ENCODE data around the gene SLC7A8. TPM values are rescaled to one million over a fixed set of nuclear protein-coding genes. Genes with fewer than 3 reads are reported as not detected.
A peak's percentile ranks its signal among the peaks of the same experiment; 100 is the strongest.

The SLC7A8 gene
- total and polyA plus RNA-seq, 2 donors (not counting 1 experiment from before 2014, with no cell fraction given): 1.4 to 10.2 TPM

DNA sequence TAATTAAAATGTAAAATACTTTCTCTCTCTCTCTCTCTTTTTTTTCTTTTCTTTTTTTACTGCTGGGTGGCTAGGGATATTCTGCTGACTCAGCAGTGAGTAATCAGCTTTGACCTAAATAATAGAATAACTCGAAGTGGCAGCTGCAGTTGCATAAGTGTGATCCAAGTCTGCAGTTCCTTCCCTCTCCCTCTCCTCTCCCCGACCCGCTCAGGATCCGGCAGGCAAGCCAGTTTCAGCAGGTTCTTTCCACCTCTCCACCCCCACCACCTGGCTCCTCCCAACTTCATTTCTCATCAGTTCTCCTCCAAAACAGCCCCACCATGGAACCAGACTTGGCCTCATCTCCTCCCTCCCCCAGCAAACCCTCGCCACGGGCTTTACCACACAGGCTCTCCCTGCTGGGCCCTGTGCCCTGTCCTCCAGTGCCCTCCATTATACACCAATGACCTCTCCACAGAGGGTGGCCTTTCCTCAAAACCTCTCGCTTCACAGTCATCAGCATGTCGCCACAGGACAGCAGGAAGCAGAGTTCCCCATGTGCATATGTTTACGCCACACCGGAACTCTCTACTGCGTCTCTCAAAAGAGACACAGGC, 22.4 kb downstream of the SLC7A8 start:
- TF ChIP-seq EZH2 (IDR thresholded peaks at IDR 0.05; ENCODE audit: low read length, missing control alignments): no peak
- TF ChIP-seq, protein P1, sequence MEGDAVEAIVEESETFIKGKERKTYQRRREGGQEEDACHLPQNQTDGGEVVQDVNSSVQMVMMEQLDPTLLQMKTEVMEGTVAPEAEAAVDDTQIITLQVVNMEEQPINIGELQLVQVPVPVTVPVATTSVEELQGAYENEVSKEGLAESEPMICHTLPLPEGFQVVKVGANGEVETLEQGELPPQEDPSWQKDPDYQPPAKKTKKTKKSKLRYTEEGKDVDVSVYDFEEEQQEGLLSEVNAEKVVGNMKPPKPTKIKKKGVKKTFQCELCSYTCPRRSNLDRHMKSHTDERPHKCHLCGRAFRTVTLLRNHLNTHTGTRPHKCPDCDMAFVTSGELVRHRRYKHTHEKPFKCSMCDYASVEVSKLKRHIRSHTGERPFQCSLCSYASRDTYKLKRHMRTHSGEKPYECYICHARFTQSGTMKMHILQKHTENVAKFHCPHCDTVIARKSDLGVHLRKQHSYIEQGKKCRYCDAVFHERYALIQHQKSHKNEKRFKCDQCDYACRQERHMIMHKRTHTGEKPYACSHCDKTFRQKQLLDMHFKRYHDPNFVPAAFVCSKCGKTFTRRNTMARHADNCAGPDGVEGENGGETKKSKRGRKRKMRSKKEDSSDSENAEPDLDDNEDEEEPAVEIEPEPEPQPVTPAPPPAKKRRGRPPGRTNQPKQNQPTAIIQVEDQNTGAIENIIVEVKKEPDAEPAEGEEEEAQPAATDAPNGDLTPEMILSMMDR (conservative IDR thresholded peaks at IDR 0.05 in 1 of 2, IDR thresholded peaks at IDR 0.05 in 1 of 2; ENCODE audit: low read depth in 1 of 2, low read length in 2 of 2): no peak
- Histone ChIP-seq H4K20me1 (ENCODE audit: control insufficient read depth, extremely low read depth, insufficient read depth, low read length) (no peaks in the 10 kb centered on the region), H3K36me3 (ENCODE audit: control insufficient read depth, insufficient read depth, low read length) (no peaks in the 10 kb centered on the region), H3K4me2 (ENCODE audit: extremely low read depth, insufficient read depth, low read length) (peak overlapping the region; percentile 57), H3K9ac (ENCODE audit: insufficient read depth, low read length) (peak overlapping the region; percentile 14), H3K27me3 (ENCODE audit: control insufficient read depth, insufficient read depth, low read length) (no peaks in the 10 kb centered on the region), H3K9me3 (ENCODE audit: control insufficient read depth, insufficient read depth, low read depth, low read length) (no peaks in the 10 kb centered on the region), H3K79me2 (ENCODE audit: control insufficient read depth, insufficient read depth, low read length) (no peaks in the 10 kb centered on the region), H3K4me3 (replicated peaks in 1 of 4; ENCODE audit: control extremely low read depth in 1 of 4, insufficient read depth in 1 of 4, low read depth in 3 of 4, low read length in 4 of 4) (peak overlapping the region in 1 of 4 experiments; percentile 20), H3K4me1 (ENCODE audit: control insufficient read depth, extremely low read depth, insufficient read depth, low read length) (peaks cover 3% of the 10 kb centered on the region), H3K27ac (ENCODE audit: insufficient read depth, low read length) (no peak overlapping the region), H2AFZ (ENCODE audit: low read length) (peak overlapping the region; percentile 19)
- peak; percentile 86 to 93 for DNase-seq (ENCODE audit: low read depth in 2 of 2)

DNA sequence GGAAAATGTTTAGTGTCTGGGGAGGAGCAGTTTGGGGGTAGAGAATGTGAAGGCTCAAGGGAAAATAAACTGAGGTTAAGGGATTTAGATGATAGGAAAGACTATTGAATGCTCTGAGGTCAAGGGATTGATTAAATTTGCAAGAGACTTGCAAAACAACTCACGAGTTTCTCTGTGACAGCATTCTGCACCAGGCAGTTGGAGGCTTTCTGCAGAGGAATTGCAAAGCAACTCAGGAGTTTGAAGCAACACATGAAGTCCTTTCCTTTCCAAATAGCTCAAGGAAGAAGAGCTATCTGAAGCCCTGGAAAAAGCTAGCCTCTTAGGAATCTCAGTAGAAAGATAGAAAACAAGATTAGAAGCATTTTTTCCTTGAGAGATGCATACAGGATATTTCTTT, 23.9 kb downstream of the SLC7A8 start:
- H4K20me1 ChIP-seq (ENCODE audit: control insufficient read depth, extremely low read depth, insufficient read depth, low read length): no peaks in the 10 kb centered on the region
- H3K79me2 ChIP-seq (ENCODE audit: control insufficient read depth, insufficient read depth, low read length): no peaks in the 10 kb centered on the region
- no peak overlapping the region for H2AFZ ChIP-seq (ENCODE audit: low read length)
- H3K9ac ChIP-seq (ENCODE audit: insufficient read depth, low read length): no peak overlapping the region
- no peaks in the 10 kb centered on the region for H3K36me3 ChIP-seq (ENCODE audit: control insufficient read depth, insufficient read depth, low read length)
- no peak overlapping the region for H3K4me2 ChIP-seq (ENCODE audit: extremely low read depth, insufficient read depth, low read length)
- DNase-seq (ENCODE audit: low read depth in 2 of 2): peak in 1 of 2 donors; percentile 31
- no peak for TF ChIP-seq EZH2 (IDR thresholded peaks at IDR 0.05; ENCODE audit: low read length, missing control alignments)
- TF ChIP-seq, protein P1 (conservative IDR thresholded peaks at IDR 0.05 in 1 of 2, IDR thresholded peaks at IDR 0.05 in 1 of 2; ENCODE audit: low read depth in 1 of 2, low read length in 2 of 2): no peak
- H3K27ac ChIP-seq (ENCODE audit: insufficient read depth, low read length): no peak overlapping the region
- no peaks in the 10 kb centered on the region for H3K9me3 ChIP-seq (ENCODE audit: control insufficient read depth, insufficient read depth, low read depth, low read length)
- H3K27me3 ChIP-seq (ENCODE audit: control insufficient read depth, insufficient read depth, low read length): no peaks in the 10 kb centered on the region
- H3K4me1 ChIP-seq (ENCODE audit: control insufficient read depth, extremely low read depth, insufficient read depth, low read length): peaks cover 5% of the 10 kb centered on the region
- no peak overlapping the region for H3K4me3 ChIP-seq (replicated peaks in 1 of 4; ENCODE audit: control extremely low read depth in 1 of 4, insufficient read depth in 1 of 4, low read depth in 3 of 4, low read length in 4 of 4)

DNA sequence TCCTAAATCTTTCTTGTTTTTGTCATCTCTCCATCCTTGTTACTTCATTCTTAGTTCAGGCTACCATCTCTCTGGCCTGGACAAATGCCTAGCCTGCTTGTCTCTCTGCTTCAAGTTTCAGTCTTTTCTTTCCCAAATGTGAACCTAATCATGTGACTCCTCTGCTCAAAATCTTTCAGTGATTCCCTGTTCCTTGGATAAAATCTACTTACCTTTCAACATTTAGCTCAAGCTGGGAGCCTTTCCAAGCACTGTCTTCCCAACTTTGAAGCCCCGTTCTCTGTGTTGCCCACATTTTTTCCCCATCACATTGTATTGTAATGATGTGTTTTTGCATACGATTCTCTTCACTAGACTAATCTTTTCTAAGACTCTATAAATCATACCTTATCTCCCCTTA, 24.7 kb downstream of the SLC7A8 start:
- H3K4me3 ChIP-seq (replicated peaks in 1 of 4; ENCODE audit: control extremely low read depth in 1 of 4, insufficient read depth in 1 of 4, low read depth in 3 of 4, low read length in 4 of 4): no peak overlapping the region
- H3K79me2 ChIP-seq (ENCODE audit: control insufficient read depth, insufficient read depth, low read length): no peaks in the 10 kb centered on the region
- no peak overlapping the region for H3K27ac ChIP-seq (ENCODE audit: insufficient read depth, low read length)
- DNase-seq (ENCODE audit: low read depth in 2 of 2): peak in 1 of 2 donors; percentile 49
- no peaks in the 10 kb centered on the region for H3K36me3 ChIP-seq (ENCODE audit: control insufficient read depth, insufficient read depth, low read length)
- H2AFZ ChIP-seq (ENCODE audit: low read length): no peak overlapping the region
- no peaks in the 10 kb centered on the region for H4K20me1 ChIP-seq (ENCODE audit: control insufficient read depth, extremely low read depth, insufficient read depth, low read length)
- no peaks in the 10 kb centered on the region for H3K9me3 ChIP-seq (ENCODE audit: control insufficient read depth, insufficient read depth, low read depth, low read length)
- H3K4me1 ChIP-seq (ENCODE audit: control insufficient read depth, extremely low read depth, insufficient read depth, low read length): peaks cover 9% of the 10 kb centered on the region
- no peak for TF ChIP-seq EZH2 (IDR thresholded peaks at IDR 0.05; ENCODE audit: low read length, missing control alignments)
- TF ChIP-seq, protein P1 (conservative IDR thresholded peaks at IDR 0.05 in 1 of 2, IDR thresholded peaks at IDR 0.05 in 1 of 2; ENCODE audit: low read depth in 1 of 2, low read length in 2 of 2): no peak
- no peak overlapping the region for H3K9ac ChIP-seq (ENCODE audit: insufficient read depth, low read length)
- no peaks in the 10 kb centered on the region for H3K27me3 ChIP-seq (ENCODE audit: control insufficient read depth, insufficient read depth, low read length)
- H3K4me2 ChIP-seq (ENCODE audit: extremely low read depth, insufficient read depth, low read length): no peak overlapping the region
